ENCODE measurements around the gene GNA12.
A peak's percentile ranks its signal among the peaks of the same experiment; 100 is the strongest.

Gene GNA12

DNA sequence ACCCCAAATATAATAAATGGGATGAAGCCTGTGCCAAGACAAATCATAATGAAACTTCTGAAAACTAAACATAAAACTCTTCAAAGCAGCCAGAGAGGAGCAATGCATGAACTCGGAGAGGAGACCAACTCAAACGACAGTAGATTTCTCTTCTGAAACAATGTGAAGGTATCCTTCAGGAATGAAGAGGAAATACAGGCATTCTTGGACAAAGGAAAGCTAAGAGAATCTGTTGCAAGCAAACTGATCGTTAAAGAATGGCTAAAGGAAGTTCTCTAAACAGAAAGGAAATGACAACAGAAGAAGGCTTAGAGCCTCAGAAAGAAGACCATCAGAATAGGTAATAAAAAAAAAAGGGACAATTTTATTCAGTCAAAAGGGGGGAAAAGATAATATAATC, 6.6 kb downstream of the GNA12 start:
- Mint-ChIP-seq H3K36me3 (peaks cover 29% of the 10 kb centered on the region), H3K27ac (peak overlapping the region; percentile 93)
- DNase-seq (ENCODE audit: low spot score in 2 of 2), result no peak

DNA sequence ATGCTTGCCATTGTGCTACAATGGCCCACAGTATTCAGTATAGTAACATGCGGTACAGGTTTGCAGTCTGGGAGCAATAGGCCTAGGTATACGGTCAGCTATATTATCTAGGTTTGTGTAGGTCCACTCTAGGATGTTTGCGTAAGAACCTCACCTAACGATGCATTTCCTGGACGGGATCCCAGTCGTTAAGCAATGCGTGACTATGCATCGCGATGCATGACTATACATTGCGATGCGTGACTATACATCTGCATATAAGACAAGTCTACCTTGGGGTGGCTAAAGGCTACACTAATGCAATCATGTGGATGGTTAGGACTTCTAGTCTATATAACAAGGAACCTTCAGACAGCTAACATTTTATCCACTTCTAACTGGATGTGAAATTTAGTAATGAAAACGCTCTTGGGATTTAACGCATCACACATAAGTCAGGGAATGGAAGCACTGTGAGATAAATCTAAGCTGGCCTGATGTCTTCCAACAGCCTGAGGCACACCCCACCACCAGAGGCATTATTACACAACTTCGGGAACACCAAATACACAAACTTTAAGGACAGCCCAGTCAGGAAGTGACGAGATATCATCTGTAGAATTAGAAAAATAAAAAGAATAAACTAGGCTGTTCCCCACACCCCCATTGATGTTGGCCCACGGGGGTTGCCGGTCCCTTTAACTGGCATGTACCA, 9.2 kb downstream of the GNA12 start:
- peaks cover 24% of the 10 kb centered on the region for H3K36me3 Mint-ChIP-seq
- ATAC-seq (ENCODE audit: low read depth), result no peak
- no peak overlapping the region for H3K4me3 Mint-ChIP-seq
- H3K4me1 Mint-ChIP-seq, result peaks cover 46% of the 10 kb centered on the region
- H3K27ac Mint-ChIP-seq, result no peak overlapping the region
- no peaks in the 10 kb centered on the region for H3K9me3 Mint-ChIP-seq
- DNase-seq (ENCODE audit: low spot score in 2 of 2), result no peak
- no peaks in the 10 kb centered on the region for H3K27me3 Mint-ChIP-seq

More for the DNA sequence above, 6.6 kb downstream of the GNA12 start:
- ATAC-seq (ENCODE audit: low read depth), result no peak
- Mint-ChIP-seq H3K27me3 (no peaks in the 10 kb centered on the region), H3K4me1 (peaks cover 60% of the 10 kb centered on the region), H3K9me3 (no peaks in the 10 kb centered on the region), H3K4me3 (peak overlapping the region; percentile 30)

- no peak for DNase-seq (ENCODE audit: low spot score in 2 of 2)
- peaks cover 26% of the 10 kb centered on the region for H3K36me3 Mint-ChIP-seq
- ATAC-seq (ENCODE audit: low read depth), result no peak
- peaks cover 40% of the 10 kb centered on the region for H3K4me1 Mint-ChIP-seq
- no peak overlapping the region for H3K27ac Mint-ChIP-seq
- H3K27me3 Mint-ChIP-seq, result no peaks in the 10 kb centered on the region
- H3K9me3 Mint-ChIP-seq, result no peaks in the 10 kb centered on the region
- no peak overlapping the region for H3K4me3 Mint-ChIP-seq
These were observed 10.8 kb downstream of the GNA12 start for GRCh38 chr7:2833083-2833910.

DNA sequence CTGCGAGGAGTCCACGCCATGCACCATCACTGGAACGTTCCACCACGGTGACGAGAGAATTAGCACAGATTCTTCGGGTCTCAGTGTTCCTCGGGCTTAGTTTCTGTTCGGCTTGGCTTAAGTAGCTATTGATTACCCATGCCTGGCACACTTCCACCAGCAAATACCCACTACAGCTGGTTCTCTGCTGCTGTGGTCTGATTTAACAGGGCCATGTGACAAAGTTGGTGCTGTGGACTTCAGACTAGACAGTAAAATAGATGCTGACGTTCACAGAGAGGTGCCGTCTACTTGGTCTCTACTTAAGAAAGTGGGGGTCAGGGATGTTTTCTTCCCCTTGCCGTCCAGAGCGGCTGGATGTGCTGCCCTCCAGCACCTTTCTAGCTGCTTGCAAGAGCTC, 11.6 kb downstream of the GNA12 start:
- Mint-ChIP-seq H3K4me1 (peaks cover 36% of the 10 kb centered on the region), H3K27me3 (no peaks in the 10 kb centered on the region), H3K4me3 (no peak overlapping the region), H3K36me3 (peaks cover 24% of the 10 kb centered on the region), H3K27ac (no peak overlapping the region), H3K9me3 (no peaks in the 10 kb centered on the region)
- ATAC-seq (ENCODE audit: low read depth) (no peak), DNase-seq (ENCODE audit: low spot score in 2 of 2) (no peak)

- Mint-ChIP-seq H3K36me3 (peaks cover 25% of the 10 kb centered on the region), H3K4me3 (no peak overlapping the region), H3K27ac (no peak overlapping the region), H3K9me3 (no peaks in the 10 kb centered on the region), H3K4me1 (peaks cover 33% of the 10 kb centered on the region), H3K27me3 (no peaks in the 10 kb centered on the region)
- DNase-seq (ENCODE audit: low spot score in 2 of 2) (no peak), ATAC-seq (ENCODE audit: low read depth) (no peak)
These were observed 13.3 kb downstream of the GNA12 start for GRCh38 chr7:2830609-2831376.

- H3K27ac Mint-ChIP-seq, result peak overlapping the region; percentile 16
These were observed 15.1 kb downstream of the GNA12 start for GRCh38 chr7:2829040-2829439.

GRCh38 chr7:2826771-2827170, 17.3 kb downstream of the GNA12 start:
- no peak overlapping the region for H3K4me3 Mint-ChIP-seq
- no peaks in the 10 kb centered on the region for H3K9me3 Mint-ChIP-seq
- peaks cover 56% of the 10 kb centered on the region for H3K4me1 Mint-ChIP-seq
- DNase-seq (ENCODE audit: low spot score in 2 of 2), result no peak
- H3K27ac Mint-ChIP-seq, result no peak overlapping the region
- ATAC-seq (ENCODE audit: low read depth), result no peak
- peaks cover 19% of the 10 kb centered on the region for H3K36me3 Mint-ChIP-seq
- no peaks in the 10 kb centered on the region for H3K27me3 Mint-ChIP-seq

More at GRCh38 chr7:2829040-2829439, 15.1 kb downstream of the GNA12 start:
- no peaks in the 10 kb centered on the region for H3K9me3 Mint-ChIP-seq
- DNase-seq (ENCODE audit: low spot score in 2 of 2), result no peak
- H3K4me3 Mint-ChIP-seq, result no peak overlapping the region
- peaks cover 23% of the 10 kb centered on the region for H3K36me3 Mint-ChIP-seq
- no peak for ATAC-seq (ENCODE audit: low read depth)
- H3K4me1 Mint-ChIP-seq, result peaks cover 39% of the 10 kb centered on the region
- no peaks in the 10 kb centered on the region for H3K27me3 Mint-ChIP-seq

- Mint-ChIP-seq H3K27ac (peak overlapping the region; percentile 89), H3K4me3 (peak overlapping the region; percentile 0), H3K27me3 (no peaks in the 10 kb centered on the region), H3K36me3 (peaks cover 18% of the 10 kb centered on the region), H3K9me3 (no peaks in the 10 kb centered on the region), H3K4me1 (peaks cover 59% of the 10 kb centered on the region)
- ATAC-seq (ENCODE audit: low read depth) (no peak), DNase-seq (ENCODE audit: low spot score in 2 of 2) (no peak)
These were observed 18.4 kb downstream of the GNA12 start for GRCh38 chr7:2825559-2826227.

- Mint-ChIP-seq H3K27me3 (no peaks in the 10 kb centered on the region), H3K4me3 (peak overlapping the region; percentile 50), H3K27ac (peak overlapping the region; percentile 89), H3K36me3 (peaks cover 18% of the 10 kb centered on the region), H3K4me1 (peaks cover 57% of the 10 kb centered on the region), H3K9me3 (no peaks in the 10 kb centered on the region)
- peak; percentile 51 for ATAC-seq (ENCODE audit: low read depth)
- DNase-seq (ENCODE audit: low spot score in 2 of 2), result peak; percentile 30 to 35
These were observed 19.2 kb downstream of the GNA12 start for GRCh38 chr7:2824678-2825461.

DNA sequence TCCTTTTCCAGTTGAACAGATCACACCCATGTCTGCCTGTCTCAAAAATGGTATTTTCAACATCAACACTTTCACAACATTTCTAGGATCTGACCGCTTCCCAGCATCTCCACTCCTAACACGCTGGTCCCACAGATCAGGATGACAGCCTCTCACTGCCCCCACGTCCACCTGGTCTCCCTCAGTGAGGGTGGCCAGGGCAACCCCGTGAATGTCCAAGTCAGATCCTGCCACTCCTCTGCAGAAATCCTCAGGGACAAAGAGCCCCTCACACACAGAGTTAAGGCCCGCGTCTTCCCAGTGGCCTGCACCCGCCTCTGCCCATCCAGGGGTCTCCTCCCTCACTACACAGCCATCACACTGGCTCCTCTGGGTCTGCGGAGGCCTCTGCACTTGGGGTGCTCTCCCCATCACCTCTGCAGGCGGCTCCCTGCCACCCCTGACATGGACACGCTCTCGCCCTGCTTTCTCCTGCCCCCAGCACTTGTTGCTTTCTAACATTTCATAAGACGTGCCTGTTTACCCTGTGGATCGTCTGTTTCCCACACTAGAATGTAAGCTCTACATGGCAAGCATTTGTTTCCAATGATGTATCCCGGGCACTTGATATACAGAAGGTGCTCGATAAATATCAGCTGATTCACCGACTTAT, 20.0 kb downstream of the GNA12 start:
- no peaks in the 10 kb centered on the region for H3K27me3 Mint-ChIP-seq
- no peaks in the 10 kb centered on the region for H3K9me3 Mint-ChIP-seq
- DNase-seq (ENCODE audit: low spot score in 2 of 2), result no peak
- H3K4me1 Mint-ChIP-seq, result peaks cover 57% of the 10 kb centered on the region
- peak overlapping the region; percentile 50 for H3K4me3 Mint-ChIP-seq
- peaks cover 16% of the 10 kb centered on the region for H3K36me3 Mint-ChIP-seq
- peak overlapping the region; percentile 89 for H3K27ac Mint-ChIP-seq
- no peak for ATAC-seq (ENCODE audit: low read depth)

- peaks cover 16% of the 10 kb centered on the region for H3K36me3 Mint-ChIP-seq
- H3K9me3 Mint-ChIP-seq, result no peaks in the 10 kb centered on the region
- ATAC-seq (ENCODE audit: low read depth), result no peak
- H3K27me3 Mint-ChIP-seq, result no peaks in the 10 kb centered on the region
- no peak for DNase-seq (ENCODE audit: low spot score in 2 of 2)
- peaks cover 57% of the 10 kb centered on the region for H3K4me1 Mint-ChIP-seq
- H3K27ac Mint-ChIP-seq, result peak overlapping the region; percentile 96
- no peak overlapping the region for H3K4me3 Mint-ChIP-seq
These were observed 21.0 kb downstream of the GNA12 start for GRCh38 chr7:2823130-2823529.

DNA sequence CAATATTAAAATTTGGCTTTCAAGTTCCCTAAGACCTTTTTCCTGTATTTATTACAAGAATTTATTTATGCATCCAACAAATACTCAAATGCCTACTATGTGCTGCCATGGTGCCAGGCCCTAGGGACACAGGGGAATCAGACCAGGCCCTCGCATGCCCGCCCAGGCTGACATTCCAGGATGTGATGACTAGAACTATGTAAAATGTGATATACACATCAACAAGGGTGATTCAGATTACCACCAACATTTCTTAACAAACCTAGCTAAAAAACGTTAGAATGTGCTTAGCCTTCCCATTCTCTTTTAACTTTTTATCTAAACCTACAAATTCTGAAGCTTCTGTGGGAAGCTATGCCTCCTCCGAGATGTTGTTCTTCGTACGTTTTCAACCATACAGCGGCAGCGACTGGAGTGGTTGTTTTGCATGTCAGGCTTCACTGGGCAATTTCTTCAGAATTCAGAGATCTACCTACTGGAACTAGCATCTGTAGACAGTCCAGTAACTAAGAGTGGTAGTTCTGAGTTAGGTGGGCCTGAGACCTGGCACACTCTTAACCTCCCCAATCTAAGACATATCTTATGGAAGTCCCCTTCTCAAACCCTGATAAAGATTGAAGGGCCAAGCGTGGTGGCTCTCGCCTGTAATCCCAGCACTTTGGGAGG, 22.1 kb downstream of the GNA12 start:
- peak; percentile 70 for ATAC-seq (ENCODE audit: low read depth)

More for the DNA sequence above, 22.1 kb downstream of the GNA12 start:
- Mint-ChIP-seq H3K27ac (peak overlapping the region; percentile 96), H3K9me3 (no peaks in the 10 kb centered on the region), H3K4me1 (peaks cover 59% of the 10 kb centered on the region), H3K36me3 (peaks cover 16% of the 10 kb centered on the region), H3K4me3 (peak overlapping the region; percentile 78), H3K27me3 (no peaks in the 10 kb centered on the region)
- peak; percentile 33 to 45 for DNase-seq (ENCODE audit: low spot score in 2 of 2)
